Right cardiac atrium (tissue), 5 donors: ENCODE data around the gene ST3GAL6. TPM values are rescaled to one million over a fixed set of nuclear protein-coding genes. Genes with fewer than 3 reads are reported as not detected.
A peak's percentile ranks its signal among the peaks of the same experiment; 100 is the strongest.
"Not testable (repeated sequence)": the region's sequence is repeated elsewhere in the genome, so short reads cannot be mapped to it uniquely, and the experiment has no call there.

ENCODE experiments used
- ATAC-seq, 2 donors: fragments of 200-7000 bp; cut with Tn5 transposase; one replicate each; pipeline versions ENCODE4 v1.8.0 to v1.9.1; 2020; ENCODE audit warnings: moderate library complexity in 2 of 2, mild to moderate bottlenecking in 1 of 2
- DNase-seq, 3 donors: peaks; one replicate each; pipeline ENCODE4 v3.0.0-alpha.2; 2020
- H3K27ac ChIP-seq: one replicate; pipeline ENCODE4 v1.5.1; 2013; ENCODE audit warnings: mild to moderate bottlenecking, low read length, control low read depth, moderate library complexity
- H3K27me3 ChIP-seq: one replicate; pipeline ENCODE4 v1.6.1; 2013; ENCODE audit not compliant: control insufficient read depth, insufficient read depth
- H3K4me1 ChIP-seq: one replicate; pipeline ENCODE4 v1.6.1; 2013; ENCODE audit warnings: low read length; ENCODE audit not compliant: control insufficient read depth, insufficient read depth
- H3K4me3 ChIP-seq: one replicate; pipeline ENCODE4 v1.5.1; 2013; ENCODE audit warnings: low read length, control low read depth
- H3K9me3 ChIP-seq: one replicate; pipeline ENCODE4 v1.6.1; 2013; ENCODE audit warnings: low read length; ENCODE audit not compliant: control insufficient read depth
- WGBS: extraction: QIAGEN DNeasy Blood & Tissue Kit; methylation state at CpG from one replicate; pipeline ENCODE4 v1.1.7; 2013; 5-methylcytosine and 5-hydroxymethylcytosine counted together
- intact Hi-C, 4 donors: fragments of 100-400 bp; cut with DNase I; formaldehyde crosslinking; loops; one replicate each; pipeline versions ENCODE4 v1.11.0 to v1.14.0; 2022 to 2023
- polyA plus RNA-seq: library from polyadenylated mRNA; stranded (reverse); fragments of 200-250 nt; gene quantifications from one replicate; pipeline ENCODE4 v1.2.3, GENCODE V29; 2013
- total RNA-seq, 4 donors: library from RNA; stranded (reverse); fragmentation: NEBNext Ultra II Directional; extraction: Animal tissue kit (Norgen Biotek cat#: 25700); gene quantifications; one replicate each; pipeline ENCODE4 v1.2.1, GENCODE V29; 2021
- donor health status: healthy with polysubstance abuse.
- donor health status: DM: no; HTN: yes; CAD: no.
- donor health status: DM: no; HTN: no; CAD: no.
- donor health status: DM: no; HTN: yes; CAD: no; lungs with severe emphysema.
- donor health status: DM: yes; HTN: yes; CAD: no.

The ST3GAL6 gene
- total and polyA plus RNA-seq, 5 donors = 22.8 to 29.3 (median 29.0) TPM

DNA sequence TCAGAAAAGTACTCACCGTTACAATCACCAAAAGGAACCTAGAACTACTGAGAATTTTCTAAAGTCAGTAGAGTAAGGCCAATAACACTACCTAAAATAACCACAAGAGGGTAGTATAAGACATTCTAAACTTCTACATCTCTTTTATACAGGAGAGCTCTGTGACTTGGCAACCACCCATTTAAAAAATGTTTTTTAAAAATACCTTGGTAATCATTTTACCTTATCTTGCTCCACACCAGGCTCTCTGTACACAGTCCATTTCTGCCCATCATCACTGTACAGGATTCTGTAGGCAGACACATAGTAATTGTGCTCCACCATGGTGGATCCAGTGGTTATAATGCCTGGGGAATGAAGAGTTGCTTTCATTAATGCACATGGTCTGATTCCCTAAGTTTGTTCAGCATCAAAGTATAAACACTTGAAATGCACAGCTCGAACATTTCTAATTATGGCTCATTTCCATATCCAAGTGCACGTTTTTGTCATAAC, 54.5 kb downstream of the ST3GAL6 start:
- H3K9me3 ChIP-seq = no peaks in the 10 kb centered on the region
- 16% methylated on average over 3 of the region's 3 CpGs for WGBS
- ATAC-seq (peak; percentile 67 to 77), DNase-seq (no peak)
- H3K27ac ChIP-seq = no peak overlapping the region
- intact Hi-C loops = loop anchor here (2.0 kb wide), 2 partner anchors 175 to 177 kb away; no protein-coding TSS in a partner anchor
- no peaks in the 10 kb centered on the region for H3K4me1 ChIP-seq
- no peak overlapping the region for H3K4me3 ChIP-seq
- H3K27me3 ChIP-seq = no peaks in the 10 kb centered on the region

DNA sequence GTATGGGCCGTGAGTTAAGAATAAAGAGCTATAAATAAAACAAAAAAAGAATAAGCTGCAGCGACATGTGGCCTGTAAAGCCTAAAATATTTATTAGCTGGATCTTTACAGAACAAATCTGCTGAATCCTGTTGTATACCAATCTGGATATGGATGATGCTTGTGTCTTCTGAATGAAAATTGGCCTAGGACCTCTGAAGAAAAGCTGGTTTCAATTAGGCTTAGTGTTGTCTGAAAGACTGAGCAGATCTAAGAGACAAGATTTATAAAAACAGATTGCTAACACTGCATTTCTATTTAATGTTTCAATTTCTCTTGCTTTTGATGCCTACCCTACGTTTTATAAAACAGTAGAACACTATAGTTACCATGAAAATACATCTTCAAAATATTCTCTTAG, 57.9 kb downstream of the ST3GAL6 start:
- Histone ChIP-seq H3K27ac (no peak overlapping the region), H3K9me3 (no peaks in the 10 kb centered on the region), H3K4me1 (no peaks in the 10 kb centered on the region), H3K4me3 (no peak overlapping the region), H3K27me3 (no peaks in the 10 kb centered on the region)
- DNase-seq (no peak), ATAC-seq (no peak)
- WGBS = 83% methylated on average over 3 of the region's 3 CpGs
- intact Hi-C loops = no loop called here

DNA sequence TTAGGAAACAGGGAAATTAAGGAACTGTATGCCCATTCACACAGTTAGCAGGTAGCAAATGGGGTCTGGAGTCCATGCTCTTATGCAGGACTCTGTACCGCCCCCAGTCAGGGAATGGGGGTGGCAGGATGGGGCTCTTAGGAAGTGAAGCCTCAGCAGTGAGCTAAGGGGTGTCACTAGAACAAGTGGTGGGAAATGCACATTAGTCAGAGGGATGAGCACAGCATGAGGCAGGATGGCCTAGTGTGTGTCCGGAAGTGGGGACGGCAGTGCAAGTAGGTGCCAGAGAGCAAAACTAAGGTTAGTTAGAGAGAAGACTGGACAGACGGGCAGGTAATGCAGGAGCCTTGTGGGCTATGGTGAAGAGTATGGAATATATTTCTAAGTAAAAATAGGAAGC, 60.7 kb downstream of the ST3GAL6 start:
- intact Hi-C loops = no loop called here

DNA sequence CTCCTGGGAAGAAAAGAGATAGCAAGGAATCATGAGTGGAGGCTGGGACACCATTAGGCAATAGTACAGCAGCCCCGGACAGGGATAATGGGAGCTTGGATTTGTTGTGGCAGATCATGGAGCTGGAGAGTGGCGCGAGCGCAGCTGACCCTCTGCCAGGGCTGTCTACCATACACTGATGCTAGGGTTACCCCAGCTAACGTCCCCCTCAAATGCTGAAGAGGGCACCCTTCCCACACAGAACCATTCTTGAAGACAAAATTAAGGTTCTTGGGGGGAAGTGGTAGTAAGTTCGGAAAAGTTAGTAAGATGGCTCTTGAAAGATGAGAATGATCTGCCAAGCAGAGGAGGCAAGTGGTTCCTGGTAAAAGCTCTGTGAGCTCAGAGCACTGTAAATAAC, 61.1 kb downstream of the ST3GAL6 start:
- no peak for DNase-seq
- no peak overlapping the region for H3K4me3 ChIP-seq
- H3K27me3 ChIP-seq = no peaks in the 10 kb centered on the region
- ATAC-seq = no peak
- intact Hi-C loops = no loop called here
- H3K4me1 ChIP-seq = no peaks in the 10 kb centered on the region
- 94% methylated on average over 6 of the region's 6 CpGs for WGBS
- H3K9me3 ChIP-seq = no peaks in the 10 kb centered on the region
- H3K27ac ChIP-seq = no peak overlapping the region

More for the DNA sequence above, 60.7 kb downstream of the ST3GAL6 start:
- H3K9me3 ChIP-seq = no peaks in the 10 kb centered on the region
- H3K4me1 ChIP-seq = no peaks in the 10 kb centered on the region
- no peak overlapping the region for H3K27ac ChIP-seq
- H3K27me3 ChIP-seq = no peaks in the 10 kb centered on the region
- DNase-seq = no peak
- ATAC-seq = no peak
- WGBS = 94% methylated on average over 4 of the region's 4 CpGs
- H3K4me3 ChIP-seq = no peak overlapping the region

DNA sequence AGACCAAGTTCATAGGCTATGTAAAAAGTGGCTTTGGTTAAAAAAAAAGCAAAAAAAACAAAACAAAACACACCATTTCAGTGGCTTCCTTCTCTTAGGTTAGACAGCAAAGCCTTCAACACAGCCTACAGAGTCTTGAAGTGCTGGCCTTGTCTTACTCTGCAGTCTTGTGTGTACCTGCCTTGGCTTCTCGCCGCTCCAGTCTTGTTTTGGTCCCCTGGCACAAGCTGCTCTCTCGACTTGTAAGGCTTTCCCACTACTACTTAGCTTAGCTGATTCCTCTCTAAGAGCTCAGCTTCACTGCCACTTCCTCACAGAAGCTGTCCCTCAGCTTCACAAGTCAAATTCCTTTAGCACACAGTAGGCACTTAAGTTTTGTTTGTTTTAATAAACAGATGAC, 63.0 kb downstream of the ST3GAL6 start:
- H3K4me3 ChIP-seq = no peak overlapping the region
- H3K9me3 ChIP-seq = no peaks in the 10 kb centered on the region
- no peak overlapping the region for H3K27ac ChIP-seq
- no peaks in the 10 kb centered on the region for H3K4me1 ChIP-seq
- ATAC-seq = no peak
- DNase-seq = no peak
- no peaks in the 10 kb centered on the region for H3K27me3 ChIP-seq
- WGBS = 88% methylated on average over 3 of the region's 3 CpGs
- intact Hi-C loops = no loop called here

DNA sequence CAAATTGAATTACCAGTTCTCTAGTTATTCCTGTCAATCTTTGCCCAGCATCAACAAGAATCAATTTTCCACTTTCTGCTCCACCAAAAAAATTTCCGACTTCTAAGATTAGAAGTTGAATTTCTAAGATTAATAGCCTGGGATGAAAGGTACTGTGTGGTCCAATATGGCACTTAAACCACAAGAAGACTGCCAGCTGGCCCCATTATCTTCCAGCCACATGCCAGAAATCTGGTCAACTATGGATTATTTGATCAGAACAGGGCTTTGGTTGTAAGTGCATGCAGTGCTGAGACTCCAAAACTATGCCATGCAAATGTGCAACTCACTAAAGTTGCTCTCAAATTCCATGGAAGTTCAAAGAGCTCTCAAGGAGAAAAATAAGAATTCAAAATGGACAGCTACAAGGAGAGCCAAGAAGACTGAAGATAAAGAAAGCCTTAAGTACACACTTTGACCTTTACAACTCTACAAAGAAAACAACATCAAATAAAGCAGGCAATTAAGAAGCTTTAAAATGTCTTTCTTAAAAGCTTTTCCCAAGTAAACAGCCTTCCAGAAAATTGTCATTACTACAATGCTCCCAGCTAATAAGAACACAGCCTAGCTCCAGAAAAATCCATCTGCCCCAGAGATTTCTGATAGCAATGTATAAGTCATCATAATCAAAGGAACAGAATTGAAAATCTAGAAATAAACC, 64.2 kb downstream of the ST3GAL6 start:
- Histone ChIP-seq H3K9me3 (no peaks in the 10 kb centered on the region), H3K27ac (no peak overlapping the region), H3K4me1 (no peaks in the 10 kb centered on the region), H3K4me3 (no peak overlapping the region), H3K27me3 (no peaks in the 10 kb centered on the region)
- ATAC-seq = peak in 1 of 2 donors; percentile 24
- WGBS = 64% methylated on average over 1 of the region's 1 CpG
- intact Hi-C loops = no loop called here
- no peak for DNase-seq

DNA sequence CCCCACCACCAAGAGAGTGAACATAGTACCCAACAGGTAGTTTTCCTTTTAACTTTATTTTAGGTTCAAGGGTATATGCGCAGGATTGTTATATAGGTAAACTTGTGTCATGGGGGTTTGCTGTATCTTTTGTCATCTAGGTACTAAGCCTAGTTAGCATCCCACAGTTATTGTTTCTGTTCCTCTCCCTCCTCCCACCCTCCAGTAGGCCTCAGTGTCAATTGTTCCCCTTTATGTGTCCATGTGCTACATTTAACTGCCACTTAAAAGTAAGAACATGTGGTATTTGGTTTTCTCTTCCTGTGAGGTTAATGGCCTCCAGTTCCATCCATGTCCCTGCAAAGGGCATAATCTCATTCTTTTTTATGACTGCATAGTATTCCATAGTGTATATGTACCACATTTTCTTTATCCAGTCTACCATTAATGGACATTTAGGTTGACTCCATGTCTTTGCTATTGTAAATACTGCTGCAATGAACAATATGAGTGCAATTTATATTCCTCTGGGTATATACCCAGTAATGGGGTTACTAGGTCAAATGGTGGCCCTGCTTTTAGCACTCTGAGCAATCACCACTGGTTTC, 66.2 kb downstream of the ST3GAL6 start:
- Histone ChIP-seq H3K27ac (no peak overlapping the region), H3K9me3 (no peaks in the 10 kb centered on the region), H3K4me1 (no peaks in the 10 kb centered on the region), H3K4me3 (no peak overlapping the region), H3K27me3 (no peaks in the 10 kb centered on the region)
- 100% methylated on average over 1 of the region's 1 CpG for WGBS
- intact Hi-C loops = no loop called here
- no peak for DNase-seq
- ATAC-seq = no peak

DNA sequence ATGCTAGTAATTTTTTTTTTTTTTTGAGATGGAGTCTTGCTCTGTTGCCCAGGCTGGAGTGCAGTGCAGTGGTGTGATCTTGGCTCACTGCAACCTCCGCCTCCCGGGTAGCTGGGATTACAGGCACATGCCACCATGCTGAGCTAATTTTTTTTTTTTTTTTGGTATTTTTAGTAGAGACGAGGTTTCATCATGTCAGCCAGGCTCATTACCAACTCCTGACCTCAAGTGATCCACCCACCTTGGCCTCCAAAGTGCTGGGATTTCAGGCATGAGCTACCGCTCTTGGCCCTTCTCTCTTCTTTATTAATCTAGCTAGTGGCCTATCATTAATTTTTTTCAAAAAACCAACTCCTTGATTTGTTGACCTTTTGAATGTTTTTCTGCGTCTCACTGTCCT, 67.9 kb downstream of the ST3GAL6 start:
- H3K27ac ChIP-seq, H3K4me1 ChIP-seq, intact Hi-C loops, H3K27me3 ChIP-seq, ATAC-seq, H3K9me3 ChIP-seq, H3K4me3 ChIP-seq, DNase-seq: not testable (repeated sequence)
- WGBS = 91% methylated on average over 5 of the region's 5 CpGs

DNA sequence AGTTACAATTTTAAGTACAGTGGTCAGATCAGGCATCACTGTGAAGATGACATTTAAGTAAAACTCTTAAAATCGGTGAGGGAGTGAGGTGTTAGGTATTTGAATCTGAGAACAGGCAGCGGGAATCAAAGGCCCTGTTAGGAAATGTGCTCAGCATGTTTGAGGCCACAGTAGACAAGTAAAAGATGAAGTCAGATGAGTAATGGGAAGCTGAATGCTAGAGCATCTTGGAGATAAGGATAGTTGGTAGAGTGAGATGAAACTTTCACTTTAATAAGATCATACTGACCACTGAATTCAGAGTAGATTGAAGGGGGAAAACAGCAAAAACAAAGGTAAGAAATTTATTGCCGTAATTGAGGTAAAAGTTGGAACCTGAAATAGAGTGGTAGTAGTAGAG, 76.7 kb downstream of the ST3GAL6 start:
- Histone ChIP-seq H3K27me3 (no peaks in the 10 kb centered on the region), H3K4me3 (no peak overlapping the region), H3K27ac (no peak overlapping the region), H3K4me1 (no peaks in the 10 kb centered on the region), H3K9me3 (no peaks in the 10 kb centered on the region)
- no peak for ATAC-seq
- DNase-seq = no peak
- WGBS = 85% methylated on average over 3 of the region's 3 CpGs
- intact Hi-C loops = no loop called here

DNA sequence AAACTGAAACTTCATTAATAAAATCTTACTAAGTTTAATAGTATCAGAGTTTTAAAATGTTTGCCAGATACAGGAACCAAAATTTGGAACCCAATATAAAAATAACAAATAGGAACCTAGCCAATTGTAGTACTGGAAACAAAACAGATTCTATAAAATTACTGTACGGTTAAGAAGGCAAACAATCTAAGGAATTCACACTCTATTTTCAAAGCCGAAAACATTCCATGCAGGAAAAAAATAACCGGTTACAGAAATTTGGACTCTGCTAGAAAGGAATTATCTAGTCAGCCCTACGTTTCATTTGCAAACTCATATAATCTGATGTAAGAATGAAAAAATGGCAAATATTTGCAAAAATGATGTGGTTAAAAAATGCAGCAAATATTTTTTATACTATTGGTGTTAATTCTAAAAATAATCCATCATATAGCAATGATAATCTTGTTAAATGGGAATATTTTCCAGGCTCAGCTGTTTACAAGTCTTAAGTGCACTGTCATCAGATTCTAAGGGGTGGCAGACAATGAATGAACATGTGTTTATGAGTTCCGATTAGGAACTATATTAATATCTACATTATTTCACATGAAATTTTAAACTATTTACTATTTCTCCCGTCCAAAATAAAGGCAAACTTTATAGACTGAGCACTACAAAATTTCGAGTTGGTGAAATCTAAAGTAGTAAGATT, 80.3 kb downstream of the ST3GAL6 start:
- intact Hi-C loops = no loop called here
- H3K27ac ChIP-seq = no peak overlapping the region
- H3K4me3 ChIP-seq = no peak overlapping the region
- ATAC-seq (no peak), DNase-seq (no peak)
- no peaks in the 10 kb centered on the region for H3K27me3 ChIP-seq
- WGBS = 39% methylated on average over 7 of the region's 7 CpGs
- H3K4me1 ChIP-seq = no peaks in the 10 kb centered on the region
- no peaks in the 10 kb centered on the region for H3K9me3 ChIP-seq
